WTC11 (cell line): ENCODE measurements around the gene ANKRD33B. TPM values are rescaled to one million over a fixed set of nuclear protein-coding genes. Genes with fewer than 3 reads are reported as not detected.

ENCODE experiments used
- AR ChIP-seq: fragments of 250-450 bp; sonication (Bioruptor Pico); IDR thresholded peaks from 2 replicates; pipeline ENCODE4 v1.9.0; 2021; ENCODE audit warnings: mild to moderate bottlenecking
- ATF1 ChIP-seq: sonication (generic); formaldehyde crosslinking; IDR thresholded peaks from 2 replicates; pipeline ENCODE4 v1.8.1; 2023; ENCODE audit warnings: mild to moderate bottlenecking, moderate library complexity, missing genetic modification reagents
- ATF2 ChIP-seq: sonication (generic); formaldehyde crosslinking; IDR thresholded peaks from 2 replicates; pipeline ENCODE4 v1.8.1; 2022; ENCODE audit warnings: low read depth, missing genetic modification reagents, borderline replicate concordance
- ERG ChIP-seq: fragments of 250-450 bp; sonication (Bioruptor Pico); IDR thresholded peaks from 2 replicates; pipeline ENCODE4 v1.8.0; 2021; ENCODE audit warnings: mild to moderate bottlenecking
- ETV6 ChIP-seq: sonication (generic); formaldehyde crosslinking; IDR thresholded peaks from 2 replicates; pipeline ENCODE4 v1.8.1; 2022; ENCODE audit warnings: mild to moderate bottlenecking, missing genetic modification reagents
- FOXP1 ChIP-seq: sonication (generic); formaldehyde crosslinking; IDR thresholded peaks from 2 replicates; pipeline ENCODE4 v1.8.0; 2022; ENCODE audit warnings: missing genetic modification reagents, mild to moderate bottlenecking, moderate library complexity, borderline replicate concordance
- HMGXB4 ChIP-seq: sonication (generic); formaldehyde crosslinking; IDR thresholded peaks from 2 replicates; pipeline ENCODE4 v1.8.1; 2023; ENCODE audit warnings: mild to moderate bottlenecking, moderate library complexity, missing genetic modification reagents
- IRF1 ChIP-seq: sonication (generic); formaldehyde crosslinking; IDR thresholded peaks from 2 replicates; pipeline ENCODE4 v1.8.0; 2023; ENCODE audit warnings: missing genetic modification reagents
- JUN ChIP-seq: sonication (generic); formaldehyde crosslinking; IDR thresholded peaks from 2 replicates; pipeline ENCODE4 v1.8.0; 2023; ENCODE audit warnings: mild to moderate bottlenecking, missing genetic modification reagents
- RELA ChIP-seq: sonication (generic); formaldehyde crosslinking; IDR thresholded peaks from 2 replicates; pipeline ENCODE4 v1.8.1; 2022; ENCODE audit warnings: missing genetic modification reagents, mild to moderate bottlenecking, borderline replicate concordance
- SMAD4 ChIP-seq: sonication (generic); formaldehyde crosslinking; IDR thresholded peaks from 2 replicates; pipeline ENCODE4 v1.8.0; 2022; ENCODE audit warnings: mild to moderate bottlenecking, missing genetic modification reagents
- USF2 ChIP-seq: sonication (generic); formaldehyde crosslinking; IDR thresholded peaks from 2 replicates; pipeline ENCODE4 v1.8.1; 2023; ENCODE audit warnings: mild to moderate bottlenecking, missing genetic modification reagents, moderate library complexity
- ZNF121 ChIP-seq: sonication (generic); formaldehyde crosslinking; IDR thresholded peaks from 2 replicates; pipeline ENCODE4 v1.8.0; 2023; ENCODE audit warnings: missing genetic modification reagents
- ZNF138 ChIP-seq: sonication (generic); formaldehyde crosslinking; conservative IDR thresholded peaks from 2 replicates; pipeline ENCODE4 v1.8.1; 2022; ENCODE audit warnings: mild to moderate bottlenecking, moderate library complexity, missing genetic modification reagents
- ZNF263 ChIP-seq: sonication (generic); formaldehyde crosslinking; IDR thresholded peaks from 2 replicates; pipeline ENCODE4 v1.8.1; 2022; ENCODE audit warnings: low read depth, mild to moderate bottlenecking, moderate library complexity, missing genetic modification reagents
- ZNF281 ChIP-seq: sonication (generic); formaldehyde crosslinking; IDR thresholded peaks from 2 replicates; pipeline ENCODE4 v1.8.0; 2023; ENCODE audit warnings: mild to moderate bottlenecking, missing genetic modification reagents
- ZNF317 ChIP-seq: sonication (generic); formaldehyde crosslinking; IDR thresholded peaks from 2 replicates; pipeline ENCODE4 v1.8.1; 2023; ENCODE audit warnings: low read depth, mild to moderate bottlenecking, moderate library complexity, missing genetic modification reagents, borderline replicate concordance
- ZNF532 ChIP-seq: fragments of 250-450 bp; sonication (Bioruptor Pico); IDR thresholded peaks from 2 replicates; pipeline ENCODE4 v1.9.0; 2021; ENCODE audit warnings: mild to moderate bottlenecking, borderline replicate concordance
- total RNA-seq: library from RNA; stranded (reverse); gene quantifications from 3 replicates; pipeline ENCODE4 v1.2.3, GENCODE V29; 2021

The ANKRD33B gene
- total RNA-seq, 1 experiment from 2014 or later, result 9.2 TPM

GRCh38 chr5:10562201-10563109 is 1.4 kb upstream of the ANKRD33B start (continued):
- TF ChIP-seq ZNF532 (CRISPR knock-in tag) (no peak), ATF1 (no peak), ETV6 (CRISPR knock-in tag) (no peak), FOXP1 (CRISPR knock-in tag) (0 out of 2 replicates have a peak, but pooled peaks have one; percentile 61), IRF1 (CRISPR knock-in tag) (0 out of 2 replicates have a peak, but pooled peaks have one; percentile 57), ATF2 (CRISPR knock-in tag) (no peak), SMAD4 (CRISPR knock-in tag) (no peak), ZNF121 (CRISPR knock-in tag) (0 out of 2 replicates have a peak, but pooled peaks have one; percentile 6), RELA (no peak), HMGXB4 (CRISPR knock-in tag) (peak; percentile 0; the same call in 1 of the 2 replicates), ZNF317 (no peak), ZNF263 (CRISPR knock-in tag) (no peak), AR (no peak), ZNF138 (CRISPR knock-in tag) (no peak), USF2 (CRISPR knock-in tag) (no peak), JUN (CRISPR knock-in tag) (no peak), ZNF281 (CRISPR knock-in tag) (peak; percentile 31; the same call in 1 of the 2 replicates), ERG (no peak)
